ENCODE data around the gene SCD5.

DNA sequence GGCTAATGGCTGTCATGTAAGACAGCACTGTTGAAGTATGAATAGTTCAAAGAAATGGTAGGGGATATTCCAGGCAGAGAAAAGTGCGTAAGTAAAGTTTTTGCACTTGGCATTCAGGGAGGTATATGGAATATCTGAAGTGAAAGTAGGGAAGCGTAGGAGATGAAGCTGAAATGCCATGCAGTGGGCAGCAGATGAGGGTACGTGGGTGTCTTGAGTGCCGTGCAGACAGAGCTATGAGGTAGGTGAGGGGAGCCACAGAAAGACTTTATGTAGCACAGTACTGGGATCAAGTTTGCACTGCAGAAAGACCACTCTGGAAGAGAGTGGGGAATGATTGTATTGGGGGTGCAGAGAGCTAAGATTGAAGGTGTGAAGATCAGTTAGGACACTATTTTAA is 5.2 kb upstream of the SCD5 start:
- TF ChIP-seq POLR2A (IDR thresholded peaks at IDR 0.05; ENCODE audit: low read depth, low read length) (no peak), POLR2AphosphoS5 (IDR thresholded peaks at IDR 0.05; ENCODE audit: low read depth, low read length) (no peak), TAF1 (IDR thresholded peaks at IDR 0.05; ENCODE audit: borderline replicate concordance, low read depth, low read length) (no peak)
